Sigmoid colon (tissue), 7 donors: Measurements from ENCODE around the gene PNRC1. TPM values are rescaled to one million over a fixed set of nuclear protein-coding genes. Genes with fewer than 3 reads are reported as not detected.
A peak's percentile ranks its signal among the peaks of the same experiment; 100 is the strongest.

ENCODE experiments used
- DNase-seq: peaks from one replicate; pipeline ENCODE4 v3.0.0-alpha.2; 2019
- H3K27ac ChIP-seq, 4 donors: fragments of 200-600 bp; sonication (generic); one replicate each; pipeline ENCODE4 v1.5.1; 2016 to 2019; ENCODE audit warnings: mild to moderate bottlenecking in 1 of 4
- H3K27me3 ChIP-seq, 3 donors: fragments of 200-600 bp; sonication (generic); one replicate each; pipeline ENCODE4 v1.5.1; 2019; ENCODE audit warnings: mild to moderate bottlenecking in 1 of 3
- H3K36me3 ChIP-seq, 4 donors: fragments of 200-600 bp; sonication (generic); one replicate each; pipeline ENCODE4 v1.5.1; 2016 to 2019
- H3K4me1 ChIP-seq, 4 donors: fragments of 200-600 bp; sonication (generic); one replicate each; pipeline ENCODE4 v1.5.1; 2017 to 2019
- H3K4me3 ChIP-seq, 4 donors: fragments of 200-600 bp; sonication (generic); one replicate each; pipeline ENCODE4 v1.5.1; 2017 to 2019; ENCODE audit warnings: mild to moderate bottlenecking in 2 of 4, moderate library complexity in 1 of 4
- H3K9me3 ChIP-seq, 4 donors: fragments of 200-600 bp in 3 of 4; sonication (generic) in 3 of 4; one replicate each; pipeline versions ENCODE4 v1.5.1 to v1.6.1; 2013 to 2019
- CTCF ChIP-seq, 4 experiments: fragments of 450-650 bp in 3 of 4; fragments of 200-600 bp in 1 of 4; IDR thresholded peaks; one replicate each; pipeline ENCODE4 v1.5.1; 2016 to 2019; ENCODE audit warnings: antibody characterized with exemption in 4 of 4, mild to moderate bottlenecking in 3 of 4, moderate library complexity in 2 of 4
- EP300 ChIP-seq, 4 donors: sonication (generic); formaldehyde crosslinking; IDR thresholded peaks; one replicate each; pipeline ENCODE4 v1.6.1; 2017; ENCODE audit warnings: antibody characterized with exemption in 4 of 4
- POLR2A ChIP-seq, 2 donors: fragments of 450-650 bp; IDR thresholded peaks; one replicate each; pipeline ENCODE4 v1.6.1; 2016; ENCODE audit warnings: antibody characterized with exemption in 2 of 2, mild to moderate bottlenecking in 2 of 2, moderate library complexity in 2 of 2
- POLR2AphosphoS5 ChIP-seq, 4 donors: sonication (generic); formaldehyde crosslinking; IDR thresholded peaks; one replicate each; pipeline ENCODE4 v1.6.1; 2017; ENCODE audit warnings: antibody characterized with exemption in 4 of 4
- WGBS, 2 donors: extraction: QIAGEN DNeasy Blood & Tissue Kit; methylation state at CpG; one replicate each; pipeline ENCODE4 v1.1.7; 2013; 5-methylcytosine and 5-hydroxymethylcytosine counted together
- intact Hi-C: fragments of 100-400 bp; cut with DNase I; formaldehyde crosslinking; loops from one replicate; pipeline ENCODE4 v1.15.1; 2023
- polyA plus RNA-seq, 3 donors: library from polyadenylated mRNA; stranded (reverse); fragments of 200-250 nt; gene quantifications; one replicate each; pipeline ENCODE4 v1.2.3, GENCODE V29; 2013
- total RNA-seq, 4 donors: library from RNA; depleted of rRNA; stranded (reverse); fragments of >200 nt; gene quantifications; one replicate each; pipeline ENCODE4 v1.1.0, GENCODE V29; 2016
- donor health status: healthy with polysubstance abuse.
- donor health status: Bipolar disorder and iron deficiency.
- donor health status: healthy.

Gene PNRC1
- total and polyA plus RNA-seq, 7 donors = 44.2 to 349 (median 211) TPM

- TF ChIP-seq POLR2A (IDR thresholded peaks at IDR 0.05) (no peak), POLR2AphosphoS5 (IDR thresholded peaks at IDR 0.05) (no peak), CTCF (IDR thresholded peaks at IDR 0.05) (no peak), EP300 (IDR thresholded peaks at IDR 0.05) (no peak)
- no peaks in the 10 kb centered on the region for H3K4me1 ChIP-seq
- intact Hi-C loops = no loop called here
- no peak for DNase-seq
- no peaks in the 10 kb centered on the region for H3K9me3 ChIP-seq
- H3K27ac ChIP-seq = no peak overlapping the region
- no peak overlapping the region for H3K4me3 ChIP-seq
- H3K27me3 ChIP-seq = no peaks in the 10 kb centered on the region
- WGBS, 2 donors = 86 to 89% methylated on average over 8 of the region's 8 CpGs
- H3K36me3 ChIP-seq = peaks cover 0 to 6% (median 0%) of the 10 kb centered on the region in 4 donors
Observed at GRCh38 chr6:89098461-89098860, 17.9 kb downstream of the PNRC1 start.

GRCh38 chr6:89100114-89100513 is 19.6 kb downstream of the PNRC1 start:
- no peak for DNase-seq
- no peak overlapping the region for H3K27ac ChIP-seq
- TF ChIP-seq POLR2A (IDR thresholded peaks at IDR 0.05) (no peak), CTCF (IDR thresholded peaks at IDR 0.05) (no peak), POLR2AphosphoS5 (IDR thresholded peaks at IDR 0.05) (no peak), EP300 (IDR thresholded peaks at IDR 0.05) (no peak)
- no peaks in the 10 kb centered on the region for H3K4me1 ChIP-seq
- no peaks in the 10 kb centered on the region for H3K27me3 ChIP-seq
- 93 to 98% methylated on average over 2 of the region's 2 CpGs for WGBS, 2 donors
- H3K4me3 ChIP-seq = no peak overlapping the region
- H3K9me3 ChIP-seq = no peaks in the 10 kb centered on the region
- H3K36me3 ChIP-seq = peaks cover 0 to 6% (median 0%) of the 10 kb centered on the region in 4 donors
- intact Hi-C loops = no loop called here

- Histone ChIP-seq H3K27me3 (no peaks in the 10 kb centered on the region), H3K9me3 (no peaks in the 10 kb centered on the region), H3K4me1 (no peaks in the 10 kb centered on the region), H3K4me3 (no peak overlapping the region), H3K27ac (no peak overlapping the region), H3K36me3 (no peaks in the 10 kb centered on the region)
- DNase-seq = no peak
- 85 to 92% methylated on average over 3 of the region's 3 CpGs for WGBS, 2 donors
- no peak for TF ChIP-seq CTCF (IDR thresholded peaks at IDR 0.05)
- TF ChIP-seq POLR2A (IDR thresholded peaks at IDR 0.05) = no peak
- TF ChIP-seq EP300 (IDR thresholded peaks at IDR 0.05) = no peak
- TF ChIP-seq POLR2AphosphoS5 (IDR thresholded peaks at IDR 0.05) = no peak
- intact Hi-C loops = no loop called here
Observed at GRCh38 chr6:89110284-89110683, 29.7 kb downstream of the PNRC1 start.

GRCh38 chr6:89111933-89112332 is 31.4 kb downstream of the PNRC1 start:
- H3K36me3 ChIP-seq = no peaks in the 10 kb centered on the region
- TF ChIP-seq POLR2AphosphoS5 (IDR thresholded peaks at IDR 0.05) (no peak), POLR2A (IDR thresholded peaks at IDR 0.05) (no peak)
- peaks cover 0 to 6% (median 3%) of the 10 kb centered on the region in 4 donors for H3K4me1 ChIP-seq
- no peaks in the 10 kb centered on the region for H3K27me3 ChIP-seq
- WGBS, 2 donors = 96 to 98% methylated on average over 9 of the region's 9 CpGs
- no peak overlapping the region for H3K4me3 ChIP-seq
- no peak overlapping the region for H3K27ac ChIP-seq
- DNase-seq = no peak
- no peaks in the 10 kb centered on the region for H3K9me3 ChIP-seq
- intact Hi-C loops = no loop called here

GRCh38 chr6:89116702-89117101 is 36.2 kb downstream of the PNRC1 start:
- intact Hi-C loops = loop anchor here (2.0 to 5.0 kb wide), 3 partner anchors 34 to 134 kb away; no protein-coding TSS in a partner anchor
- TF ChIP-seq POLR2AphosphoS5 (IDR thresholded peaks at IDR 0.05) = no peak
- no peak for TF ChIP-seq CTCF (IDR thresholded peaks at IDR 0.05)
- TF ChIP-seq POLR2A (IDR thresholded peaks at IDR 0.05) = no peak
- no peak for TF ChIP-seq EP300 (IDR thresholded peaks at IDR 0.05)
- Histone ChIP-seq H3K27me3 (no peaks in the 10 kb centered on the region), H3K9me3 (no peaks in the 10 kb centered on the region), H3K36me3 (no peaks in the 10 kb centered on the region), H3K4me1 (peaks cover 0 to 19% (median 9%) of the 10 kb centered on the region in 4 donors), H3K4me3 (peak overlapping the region in 3 of 4 donors; percentile 73 to 79 (median 78)), H3K27ac (no peak overlapping the region)
- no peak for DNase-seq
- WGBS, 2 donors = 52 to 66% methylated on average over 6 of the region's 6 CpGs
